RCC 7860 (cell line): Measurements from ENCODE around the gene LCN1.
"Not testable (repeated sequence)": the region's sequence is repeated elsewhere in the genome, so short reads cannot be mapped to it uniquely, and the experiment has no call there.

Experiments
- DNase-seq: peaks from one replicate; pipeline ENCODE4 v3.0.0-alpha.2; 2015; ENCODE audit warnings: low spot score
- FAIRE-seq: peaks from 2 replicates; lab custom pipeline; 2012; peaks lifted over from hg19 to GRCh38; lab: Jason Lieb, UNC

Gene LCN1

GRCh38 chr9:135504262-135505243 is 16.7 kb upstream of the LCN1 start:
- DNase-seq (peak; percentile 18), FAIRE-seq (no peak)

GRCh38 chr9:135505406-135506187 is 15.6 kb upstream of the LCN1 start:
- FAIRE-seq = no peak
- no peak for DNase-seq

- DNase-seq = no peak
- FAIRE-seq = no peak
These were observed 14.7 kb upstream of the LCN1 start for GRCh38 chr9:135506327-135507103.

GRCh38 chr9:135507104-135508035 is 13.9 kb upstream of the LCN1 start:
- DNase-seq (no peak), FAIRE-seq (no peak)

- DNase-seq = no peak
- FAIRE-seq = no peak
These were observed 12.9 kb upstream of the LCN1 start for GRCh38 chr9:135508211-135508820.

GRCh38 chr9:135509458-135509857 is 11.8 kb upstream of the LCN1 start:
- FAIRE-seq = no peak
- DNase-seq = no peak

GRCh38 chr9:135512241-135512603 is 9.0 kb upstream of the LCN1 start:
- FAIRE-seq (no peak), DNase-seq (no peak)

- FAIRE-seq (no peak), DNase-seq (no peak)
These were observed 8.3 kb upstream of the LCN1 start for GRCh38 chr9:135512904-135513303.

GRCh38 chr9:135513351-135513846 is 7.8 kb upstream of the LCN1 start:
- no peak for DNase-seq
- FAIRE-seq = no peak

GRCh38 chr9:135513906-135514305 is 7.3 kb upstream of the LCN1 start:
- not testable (repeated sequence) for FAIRE-seq, DNase-seq

GRCh38 chr9:135514342-135515082 is 6.7 kb upstream of the LCN1 start:
- no peak for DNase-seq
- FAIRE-seq = no peak

GRCh38 chr9:135515083-135515951 is 5.9 kb upstream of the LCN1 start:
- FAIRE-seq = no peak
- DNase-seq = no peak

- FAIRE-seq = no peak
- DNase-seq = peak; percentile 27
These were observed 4.9 kb upstream of the LCN1 start for GRCh38 chr9:135516132-135516860.

GRCh38 chr9:135517407-135517822 is 3.8 kb upstream of the LCN1 start:
- FAIRE-seq = no peak
- DNase-seq = no peak

GRCh38 chr9:135519179-135519971 is 1.9 kb upstream of the LCN1 start:
- FAIRE-seq (no peak), DNase-seq (no peak)

GRCh38 chr9:135521608-135522095 is 412 bp downstream of the LCN1 start:
- FAIRE-seq (no peak), DNase-seq (no peak)
